ENCODE results near the gene ERC2.
"Not testable (repeated sequence)": the region's sequence is repeated elsewhere in the genome, so short reads cannot be mapped to it uniquely, and the experiment has no call there.

Gene ERC2

GRCh38 chr3:56303487-56303886 lies 164.8 kb downstream of the ERC2 start:
- no peak for DNase-seq

- DNase-seq, result no peak
Observed at GRCh38 chr3:56302417-56302816, 165.8 kb downstream of the ERC2 start.

- DNase-seq, result no peak
Observed at GRCh38 chr3:56297281-56297840, 170.9 kb downstream of the ERC2 start.

- DNase-seq, result no peak
Observed at GRCh38 chr3:56296361-56296760, 171.9 kb downstream of the ERC2 start.

GRCh38 chr3:56295161-56295560 lies 173.1 kb downstream of the ERC2 start:
- DNase-seq, result no peak

- DNase-seq, result no peak
Observed at GRCh38 chr3:56294286-56294685, 174.0 kb downstream of the ERC2 start.

GRCh38 chr3:56291953-56292352 lies 176.3 kb downstream of the ERC2 start:
- no peak for DNase-seq

- no peak for DNase-seq
Observed at GRCh38 chr3:56291244-56291680, 177.0 kb downstream of the ERC2 start.

GRCh38 chr3:56290374-56290773 lies 177.9 kb downstream of the ERC2 start:
- DNase-seq, result no peak

- no peak for DNase-seq
Observed at GRCh38 chr3:56288258-56288657, 180.0 kb downstream of the ERC2 start.

- no peak for DNase-seq
Observed at GRCh38 chr3:56282341-56282740, 185.9 kb downstream of the ERC2 start.

- no peak for DNase-seq
Observed at GRCh38 chr3:56277236-56277635, 191.0 kb downstream of the ERC2 start.

GRCh38 chr3:56275120-56275519 lies 193.1 kb downstream of the ERC2 start:
- no peak for DNase-seq

GRCh38 chr3:56269755-56270535 lies 198.3 kb downstream of the ERC2 start:
- no peak for DNase-seq

GRCh38 chr3:56268616-56269383 lies 199.5 kb downstream of the ERC2 start:
- no peak for DNase-seq

- DNase-seq, result not testable (repeated sequence)
Observed at GRCh38 chr3:56261852-56262251, 206.4 kb downstream of the ERC2 start.

- DNase-seq, result no peak
Observed at GRCh38 chr3:56260262-56260661, 208.0 kb downstream of the ERC2 start.

- DNase-seq, result no peak
Observed at GRCh38 chr3:56257826-56258225, 210.4 kb downstream of the ERC2 start.

GRCh38 chr3:56254835-56255234 lies 213.4 kb downstream of the ERC2 start:
- DNase-seq, result no peak

- no peak for DNase-seq
Observed at GRCh38 chr3:56253941-56254665, 214.2 kb downstream of the ERC2 start.

GRCh38 chr3:56251343-56251945 lies 216.8 kb downstream of the ERC2 start:
- no peak for DNase-seq

GRCh38 chr3:56248021-56248420 lies 220.2 kb downstream of the ERC2 start:
- no peak for DNase-seq

GRCh38 chr3:56238299-56238698 lies 230.0 kb downstream of the ERC2 start:
- DNase-seq, result no peak
